GM12875 (cell line): ENCODE data around the gene PDCL2.
A peak's percentile ranks its signal among the peaks of the same experiment; 100 is the strongest.

ENCODE experiments used
- H3K4me3 ChIP-seq: one replicate; pipeline ENCODE4 v1.5.1; 2011; ENCODE audit warnings: low read depth, low read length, control low read depth
- TF ChIP-seq, protein P1 (sequence below): IDR thresholded peaks from 2 replicates; pipeline ENCODE4 v1.5.1; 2011; ENCODE audit warnings: low read depth, mild to moderate bottlenecking, control low read depth, inconsistent platforms, low read length, moderate library complexity, borderline replicate concordance; ENCODE audit not compliant: insufficient read depth

PDCL2 gene, protein sequence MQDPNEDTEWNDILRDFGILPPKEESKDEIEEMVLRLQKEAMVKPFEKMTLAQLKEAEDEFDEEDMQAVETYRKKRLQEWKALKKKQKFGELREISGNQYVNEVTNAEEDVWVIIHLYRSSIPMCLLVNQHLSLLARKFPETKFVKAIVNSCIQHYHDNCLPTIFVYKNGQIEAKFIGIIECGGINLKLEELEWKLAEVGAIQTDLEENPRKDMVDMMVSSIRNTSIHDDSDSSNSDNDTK

DNA sequence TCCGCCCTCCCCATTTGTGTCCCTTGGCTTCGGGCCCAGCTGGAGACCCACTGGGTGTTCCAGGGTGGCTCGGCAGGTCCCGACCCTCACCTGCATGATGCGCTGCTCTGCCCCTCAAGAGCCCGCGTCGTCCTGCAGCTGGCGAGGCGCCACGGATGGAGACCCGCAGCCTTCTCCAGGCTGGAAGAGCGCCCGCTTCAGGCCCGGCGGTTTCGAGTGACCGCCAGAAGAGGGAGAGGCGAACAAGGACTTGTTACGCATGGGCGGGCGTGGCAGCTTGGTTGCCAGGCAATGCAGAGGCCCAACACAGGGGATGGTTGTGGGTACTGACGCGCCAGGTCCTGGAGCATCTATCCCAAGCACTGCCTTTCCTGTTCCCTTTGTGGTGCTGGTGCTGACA, at the start of gene PDCL2:
Gene PDCL2, minus strand, starts transcription at position 232 of the 400 bp plus-strand sequence. Its CDS starts 136 bp downstream, at position 96.
- TF ChIP-seq, protein P1, sequence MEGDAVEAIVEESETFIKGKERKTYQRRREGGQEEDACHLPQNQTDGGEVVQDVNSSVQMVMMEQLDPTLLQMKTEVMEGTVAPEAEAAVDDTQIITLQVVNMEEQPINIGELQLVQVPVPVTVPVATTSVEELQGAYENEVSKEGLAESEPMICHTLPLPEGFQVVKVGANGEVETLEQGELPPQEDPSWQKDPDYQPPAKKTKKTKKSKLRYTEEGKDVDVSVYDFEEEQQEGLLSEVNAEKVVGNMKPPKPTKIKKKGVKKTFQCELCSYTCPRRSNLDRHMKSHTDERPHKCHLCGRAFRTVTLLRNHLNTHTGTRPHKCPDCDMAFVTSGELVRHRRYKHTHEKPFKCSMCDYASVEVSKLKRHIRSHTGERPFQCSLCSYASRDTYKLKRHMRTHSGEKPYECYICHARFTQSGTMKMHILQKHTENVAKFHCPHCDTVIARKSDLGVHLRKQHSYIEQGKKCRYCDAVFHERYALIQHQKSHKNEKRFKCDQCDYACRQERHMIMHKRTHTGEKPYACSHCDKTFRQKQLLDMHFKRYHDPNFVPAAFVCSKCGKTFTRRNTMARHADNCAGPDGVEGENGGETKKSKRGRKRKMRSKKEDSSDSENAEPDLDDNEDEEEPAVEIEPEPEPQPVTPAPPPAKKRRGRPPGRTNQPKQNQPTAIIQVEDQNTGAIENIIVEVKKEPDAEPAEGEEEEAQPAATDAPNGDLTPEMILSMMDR = no peak
- H3K4me3 ChIP-seq = no peak within 1 kb of the TSS

DNA sequence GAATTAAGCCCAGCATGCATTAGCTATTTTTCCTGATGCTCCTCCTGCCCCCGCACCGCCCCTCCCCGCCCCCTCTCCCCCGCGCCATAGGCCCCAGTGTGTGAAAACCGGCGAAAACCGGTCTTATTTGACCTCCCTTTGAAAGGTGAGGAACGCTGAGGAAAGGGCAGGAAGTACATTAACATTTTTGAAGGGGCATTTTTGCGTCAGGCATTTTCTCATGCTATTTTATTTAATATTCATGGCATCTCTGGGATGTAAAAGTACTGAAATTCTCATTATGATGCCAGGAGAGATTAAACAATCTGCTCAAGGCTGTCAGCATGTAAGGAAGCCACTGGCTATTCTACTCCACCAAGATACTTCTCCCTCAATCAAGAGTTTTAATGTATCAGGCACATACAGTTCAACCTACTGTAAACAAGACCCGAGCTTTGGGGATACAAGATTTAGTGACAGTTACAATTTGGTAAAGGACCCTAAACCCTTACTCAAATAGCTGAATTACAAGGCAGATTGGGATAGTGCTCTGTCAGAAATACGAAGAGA, 45.3 kb upstream of the PDCL2 start:
- H3K4me3 ChIP-seq = no peak overlapping the region

DNA sequence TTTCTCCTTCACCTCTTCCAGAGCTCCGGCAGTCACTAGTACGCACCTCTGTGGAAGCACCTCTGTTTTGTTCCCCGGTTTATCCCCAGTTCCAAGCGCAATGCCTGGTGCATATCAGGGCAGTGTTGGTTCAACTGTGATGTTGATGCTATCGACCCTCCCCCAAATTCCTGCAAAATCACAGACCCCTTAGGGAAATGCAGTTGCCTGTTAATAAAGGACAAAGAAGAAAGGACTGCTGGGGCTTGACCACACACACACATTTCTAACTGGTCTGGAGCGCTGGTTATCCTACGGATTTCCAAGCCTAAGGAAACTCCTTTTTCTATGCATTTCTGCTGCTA, 44.6 kb upstream of the PDCL2 start:
- H3K4me3 ChIP-seq = no peak overlapping the region

More for the DNA sequence above, 45.3 kb upstream of the PDCL2 start:
- TF ChIP-seq, protein P1 = no peak

DNA sequence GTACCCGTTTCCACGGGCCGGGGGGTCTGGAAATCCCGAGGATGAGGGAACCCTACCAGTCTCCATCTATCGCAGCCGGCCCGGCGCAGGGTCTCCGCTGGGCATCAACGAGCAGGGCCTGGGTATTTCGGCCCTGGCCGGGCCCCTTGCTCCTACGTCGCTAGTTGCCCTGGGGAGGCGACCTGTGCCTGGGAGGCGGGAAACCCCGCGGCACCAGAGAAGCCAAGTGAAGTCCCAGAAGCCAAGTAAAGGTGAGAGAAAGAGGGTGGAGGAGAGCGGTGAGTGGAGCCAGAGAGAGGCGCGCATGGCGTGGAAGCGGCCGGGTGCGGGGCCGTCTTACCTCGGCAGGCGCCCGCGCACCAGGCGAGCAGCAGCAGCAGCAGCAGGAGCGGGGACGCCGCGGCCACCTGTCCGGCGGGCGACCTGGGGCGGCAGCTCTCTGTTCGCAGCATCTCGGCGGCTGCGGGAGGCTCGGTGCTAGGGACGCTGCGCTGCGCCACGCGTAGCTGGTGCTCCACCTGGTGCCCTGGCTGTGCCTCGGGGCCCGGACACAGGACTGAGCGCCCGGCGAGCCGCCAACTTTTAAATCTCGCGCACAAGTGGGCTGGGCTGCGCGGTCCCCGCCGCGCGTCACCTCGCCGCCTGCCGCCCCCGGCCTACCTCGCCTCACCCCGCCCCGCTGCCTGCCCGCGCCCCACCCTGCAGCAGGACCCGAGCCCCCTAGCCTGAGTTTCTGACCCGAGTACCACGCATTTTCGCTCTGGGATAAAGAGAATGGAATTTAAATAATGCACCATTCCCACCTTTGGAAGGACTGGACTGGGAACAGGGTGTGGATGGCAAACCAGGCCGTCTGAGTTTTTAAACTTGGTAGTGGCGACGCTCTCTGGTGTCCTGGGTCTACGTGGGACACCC, 44.0 kb upstream of the PDCL2 start, which contains the start of gene NMU:
Gene NMU, minus strand, starts transcription at position 558 of the 915 bp plus-strand sequence. Its CDS starts 106 bp downstream, at position 452.
- H3K4me3 ChIP-seq = peak within 1 kb of the TSS; percentile 16
- TF ChIP-seq, protein P1 = peak; percentile 27; the same call in 1 of the 2 replicates

More for the DNA sequence above, 44.6 kb upstream of the PDCL2 start:
- TF ChIP-seq, protein P1 = no peak

DNA sequence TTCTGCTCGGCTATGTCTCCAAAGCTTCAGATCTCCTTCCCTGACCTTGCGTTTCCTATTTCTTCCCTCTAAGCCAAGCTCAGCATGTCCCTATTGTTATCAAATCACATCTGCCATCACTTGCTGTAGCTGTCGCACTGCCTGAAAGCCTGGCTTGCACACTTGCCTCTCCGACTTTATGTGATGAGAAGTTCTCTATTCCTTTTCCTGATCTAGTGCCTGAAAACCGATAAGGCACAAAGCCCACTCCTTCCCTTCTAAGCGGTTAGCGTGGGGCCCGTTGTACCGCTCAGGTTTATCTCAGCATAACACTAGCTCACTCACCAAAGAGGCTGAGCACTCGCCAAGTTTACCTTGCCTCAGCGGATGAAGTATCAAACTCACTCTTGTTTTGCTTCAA, 43.2 kb upstream of the PDCL2 start:
- no peak overlapping the region for H3K4me3 ChIP-seq
- TF ChIP-seq, protein P1 = no peak

DNA sequence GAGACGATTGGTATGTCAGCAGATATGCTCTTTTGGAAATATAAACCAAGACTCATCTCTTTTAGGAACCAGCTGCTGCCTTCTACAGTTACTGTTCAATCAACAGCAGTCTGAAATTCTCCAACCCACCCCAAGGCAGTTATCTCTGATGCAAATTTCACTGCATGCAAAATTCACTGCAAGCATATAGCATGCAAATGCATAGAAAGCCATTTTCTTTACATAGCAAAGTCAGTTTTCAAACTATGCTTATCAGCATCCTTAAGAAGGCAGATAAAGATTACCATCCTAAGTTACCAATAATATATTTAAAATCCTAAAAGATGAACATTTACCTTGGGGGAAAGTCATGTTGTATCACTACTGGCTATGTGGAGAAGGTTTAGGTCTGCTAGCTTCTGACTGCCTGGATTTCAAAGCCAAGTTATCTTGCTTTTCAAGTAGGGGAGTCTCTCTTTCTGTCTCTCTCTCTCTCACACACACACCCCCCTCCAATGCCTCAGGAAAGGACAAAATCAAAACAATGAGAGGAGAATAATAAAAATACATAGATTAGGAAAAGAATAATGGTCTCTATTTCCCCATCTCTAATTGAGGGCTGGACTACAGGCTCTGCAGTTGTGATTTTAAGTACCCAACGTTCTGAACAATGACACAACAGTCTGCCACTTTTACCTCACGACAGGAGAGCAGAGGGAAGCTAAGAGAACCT, 42.5 kb upstream of the PDCL2 start:
- TF ChIP-seq, protein P1 = no peak
- H3K4me3 ChIP-seq = no peak overlapping the region
